BJ (cell line): ENCODE results near the gene NAA60. TPM values are rescaled to one million over a fixed set of nuclear protein-coding genes. Genes with fewer than 3 reads are reported as not detected.
A peak's percentile ranks its signal among the peaks of the same experiment; 100 is the strongest.

Experiments used
- CTCF ChIA-PET: fragments of 350-600 bp; formaldehyde crosslinking; extraction: SDS; loops from one replicate; lab custom pipeline; 2021; ENCODE audit warnings: antibody characterized with exemption, inconsistent platforms; lab: Yijun Ruan, JAX
- POLR2A ChIA-PET: fragments of 300-600 bp; sonication (Branson Sonifier 250); formaldehyde crosslinking; extraction: SDS; loops from one replicate; lab custom pipeline; 2021; ENCODE audit warnings: antibody characterized with exemption; lab: Charles Lee
- DNase-seq: peaks from one replicate; pipeline ENCODE4 v3.0.0-alpha.2; 2011; ENCODE audit warnings: low read depth
- H3K27me3 ChIP-seq: 2 replicates; pipeline ENCODE4 v1.6.0; 2011; ENCODE audit warnings: low read length; ENCODE audit not compliant: control insufficient read depth, insufficient read depth
- H3K36me3 ChIP-seq: 2 replicates; pipeline ENCODE4 v1.5.1; 2011; ENCODE audit warnings: low read length; ENCODE audit not compliant: control insufficient read depth, insufficient read depth
- H3K4me3 ChIP-seq: 2 replicates; pipeline ENCODE4 v1.5.1; 2011; ENCODE audit warnings: low read depth, mild to moderate bottlenecking, control low read depth, low read length
- CTCF ChIP-seq: IDR thresholded peaks from 2 replicates; pipeline ENCODE4 v1.5.1; 2011; ENCODE audit warnings: low read depth, mild to moderate bottlenecking, control low read depth, inconsistent platforms, low read length, moderate library complexity; ENCODE audit not compliant: insufficient read depth
- polyA plus RNA-seq: library from polyadenylated mRNA; depleted of rRNA; stranded (reverse); fragments of >200 nt; gene quantifications from 2 replicates; pipeline ENCODE4 v1.2.3, GENCODE V29; 2011

The NAA60 gene
- polyA plus RNA-seq, 1 experiment: 21.7 TPM

DNA sequence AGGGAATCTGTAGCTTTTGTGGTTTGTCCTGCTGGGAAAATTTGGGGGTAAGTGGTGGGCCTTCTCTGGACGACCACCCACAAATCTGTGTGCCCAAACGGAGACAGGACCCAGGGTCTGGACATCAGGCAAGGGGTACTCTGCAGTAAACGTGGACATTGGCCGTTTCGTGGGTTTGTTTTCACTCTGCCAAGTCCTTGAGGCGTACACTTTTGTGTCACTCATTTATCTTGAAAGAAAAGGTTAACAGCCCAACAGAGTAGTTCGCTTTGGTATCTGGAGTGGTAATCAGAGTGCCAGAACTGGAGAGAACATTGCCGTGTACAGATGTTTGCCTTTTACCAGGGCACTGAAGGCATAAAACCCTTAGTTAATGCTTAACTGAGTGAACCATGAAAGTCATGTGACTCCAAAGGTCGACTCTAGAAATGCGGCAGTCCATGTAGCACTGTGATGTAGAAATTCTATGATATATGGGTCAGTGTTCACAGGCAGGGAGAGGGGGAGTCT is 15.4 kb downstream of the NAA60 start:
- CTCF ChIA-PET: no interaction called here
- Histone ChIP-seq H3K27me3 (no peaks in the 10 kb centered on the region), H3K36me3 (peaks cover 1% of the 10 kb centered on the region; the same call in 1 of the 2 replicates), H3K4me3 (peak overlapping the region; percentile 97)
- POLR2A ChIA-PET: no interaction called here
- no peak for TF ChIP-seq CTCF
- DNase-seq: no peak

- Histone ChIP-seq H3K36me3 (peaks cover 1% of the 10 kb centered on the region; the same call in 1 of the 2 replicates), H3K4me3 (peak overlapping the region; percentile 97), H3K27me3 (no peaks in the 10 kb centered on the region)
- DNase-seq: no peak
- ChIA-PET CTCF (no interaction called here), POLR2A (interaction anchor here (0.6 kb wide), 1 partner anchor 315 kb away, joined by 3 read pairs; no protein-coding TSS in a partner anchor)
- TF ChIP-seq CTCF: no peak
Observed at GRCh38 chr16:3459401-3460090, 16.1 kb downstream of the NAA60 start.

GRCh38 chr16:3460121-3460520 is 16.6 kb downstream of the NAA60 start:
- no peak overlapping the region for H3K4me3 ChIP-seq
- TF ChIP-seq CTCF: no peak

GRCh38 chr16:3460585-3460984 is 17.1 kb downstream of the NAA60 start:
- no peak for DNase-seq
- peaks cover 2% of the 10 kb centered on the region; the same call in 1 of the 2 replicates for H3K36me3 ChIP-seq
- POLR2A ChIA-PET: interaction anchor here (0.6 kb wide), 1 partner anchor 314 kb away, joined by 3 read pairs; no protein-coding TSS in a partner anchor
- no peak overlapping the region for H3K4me3 ChIP-seq
- CTCF ChIA-PET: no interaction called here
- no peaks in the 10 kb centered on the region for H3K27me3 ChIP-seq
- TF ChIP-seq CTCF: no peak

More at GRCh38 chr16:3460121-3460520, 16.6 kb downstream of the NAA60 start:
- Histone ChIP-seq H3K27me3 (no peaks in the 10 kb centered on the region), H3K36me3 (peaks cover 1% of the 10 kb centered on the region; the same call in 1 of the 2 replicates)
- ChIA-PET POLR2A (interaction anchor here (0.6 kb wide), 1 partner anchor 314 kb away, joined by 3 read pairs; no protein-coding TSS in a partner anchor), CTCF (no interaction called here)
- DNase-seq: no peak

DNA sequence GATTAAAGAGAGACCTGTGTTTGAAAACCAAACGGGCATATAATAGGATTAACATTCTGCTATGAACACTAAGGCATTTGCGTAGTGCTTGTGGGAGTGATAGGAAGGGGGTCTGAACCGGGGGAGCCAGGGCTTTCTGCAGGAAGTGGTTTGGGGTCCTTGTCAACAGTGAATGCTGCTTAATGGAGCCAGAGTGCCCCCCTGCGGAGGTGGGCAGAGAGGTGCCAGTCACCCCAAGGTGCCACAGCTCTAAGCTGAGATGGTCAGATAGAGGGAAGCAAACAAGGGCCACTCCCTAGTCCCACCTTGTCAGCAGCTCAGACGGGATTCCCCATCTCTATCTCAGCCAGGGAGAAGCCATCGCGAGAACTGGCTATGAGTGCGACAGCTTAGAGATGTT is 17.7 kb downstream of the NAA60 start:
- Histone ChIP-seq H3K36me3 (peaks cover 4% of the 10 kb centered on the region), H3K4me3 (no peak overlapping the region), H3K27me3 (no peaks in the 10 kb centered on the region)
- TF ChIP-seq CTCF: no peak
- ChIA-PET CTCF (no interaction called here), POLR2A (no interaction called here)
- DNase-seq: no peak
